HepG2 (cell line): ENCODE measurements around the gene CDC42EP5. TPM values are rescaled to one million over a fixed set of nuclear protein-coding genes. Genes with fewer than 3 reads are reported as not detected.

ENCODE experiments used
- BCL3 ChIP-seq: sonication (generic); formaldehyde crosslinking; IDR thresholded peaks from 2 replicates; pipeline ENCODE4 v1.5.1; 2020; ENCODE audit warnings: mild to moderate bottlenecking, missing genetic modification reagents, moderate library complexity
- CBFB ChIP-seq: sonication (generic); formaldehyde crosslinking; IDR thresholded peaks from 2 replicates; pipeline ENCODE4 v1.4.0; 2020; ENCODE audit warnings: missing genetic modification reagents
- CEBPB ChIP-seq: IDR thresholded peaks from 2 replicates; pipeline ENCODE4 v1.6.1; 2011; ENCODE audit warnings: low read depth, low read length, improper control_type of control experiment, borderline replicate concordance
- EP300 ChIP-seq, 3 experiments: sonication (generic) in 1 of 3; formaldehyde crosslinking in 1 of 3; IDR thresholded peaks; 2 replicates each; pipeline versions ENCODE4 v1.5.1 to v1.6.1; 2011 to 2020; ENCODE audit warnings: low read depth in 2 of 3, low read length in 2 of 3, borderline replicate concordance in 1 of 3, improper control_type of control experiment in 1 of 3, mild to moderate bottlenecking in 1 of 3, missing genetic modification reagents in 1 of 3, moderate library complexity in 1 of 3
- FOXA3 ChIP-seq: IDR thresholded peaks from 2 replicates; pipeline ENCODE4 v1.6.1; 2016; ENCODE audit warnings: missing genetic modification reagents, missing compliant biosample characterization
- FOXM1 ChIP-seq: sonication (generic); formaldehyde crosslinking; IDR thresholded peaks from 2 replicates; pipeline ENCODE4 v1.5.0; 2020; ENCODE audit warnings: missing genetic modification reagents
- GTF3A ChIP-seq: sonication (generic); formaldehyde crosslinking; conservative IDR thresholded peaks from 2 replicates; pipeline ENCODE4 v1.4.0; 2020; ENCODE audit warnings: mild to moderate bottlenecking, missing genetic modification reagents
- HIVEP1 ChIP-seq: sonication (generic); formaldehyde crosslinking; IDR thresholded peaks from 2 replicates; pipeline ENCODE4 v1.4.0; 2020; ENCODE audit warnings: mild to moderate bottlenecking, missing genetic modification reagents
- HMGA1 ChIP-seq: sonication (generic); formaldehyde crosslinking; conservative IDR thresholded peaks from 2 replicates; pipeline ENCODE4 v1.4.0; 2020; ENCODE audit warnings: missing genetic modification reagents
- HOXD1 ChIP-seq: sonication (generic); formaldehyde crosslinking; IDR thresholded peaks from 2 replicates; pipeline ENCODE4 v1.5.0; 2020; ENCODE audit warnings: missing genetic modification reagents
- MYC ChIP-seq: sonication (generic); formaldehyde crosslinking; IDR thresholded peaks from 2 replicates; pipeline ENCODE4 v1.9.0; 2021; ENCODE audit warnings: missing genetic modification reagents, borderline replicate concordance
- NAIF1 ChIP-seq: sonication (generic); formaldehyde crosslinking; IDR thresholded peaks from 2 replicates; pipeline ENCODE4 v1.5.0; 2020; ENCODE audit warnings: mild to moderate bottlenecking, missing genetic modification reagents, borderline replicate concordance
- ZNF292 ChIP-seq: sonication (generic); formaldehyde crosslinking; IDR thresholded peaks from 2 replicates; pipeline ENCODE4 v1.8.1; 2022; ENCODE audit warnings: mild to moderate bottlenecking, low read depth, missing genetic modification reagents, borderline replicate concordance
- ZNF335 ChIP-seq: sonication (generic); formaldehyde crosslinking; IDR thresholded peaks from 2 replicates; pipeline ENCODE4 v1.4.0; 2020; ENCODE audit warnings: missing genetic modification reagents
- ZNF543 ChIP-seq: sonication (generic); formaldehyde crosslinking; IDR thresholded peaks from 2 replicates; pipeline ENCODE4 v1.4.0; 2020; ENCODE audit warnings: mild to moderate bottlenecking, missing genetic modification reagents
- ZNF720 ChIP-seq: sonication (generic); formaldehyde crosslinking; IDR thresholded peaks from 2 replicates; pipeline ENCODE4 v1.4.0; 2020; ENCODE audit warnings: missing genetic modification reagents
- ZNF746 ChIP-seq: sonication (generic); formaldehyde crosslinking; IDR thresholded peaks from 2 replicates; pipeline ENCODE4 v1.8.0; 2022; ENCODE audit warnings: mild to moderate bottlenecking, missing genetic modification reagents
- ZSCAN21 ChIP-seq: sonication (generic); formaldehyde crosslinking; IDR thresholded peaks from 2 replicates; pipeline ENCODE4 v1.8.0; 2022; ENCODE audit warnings: mild to moderate bottlenecking, missing genetic modification reagents, moderate library complexity, borderline replicate concordance
- ZSCAN30 ChIP-seq: sonication (generic); formaldehyde crosslinking; IDR thresholded peaks from 2 replicates; pipeline ENCODE4 v1.5.0; 2020; ENCODE audit warnings: mild to moderate bottlenecking, missing genetic modification reagents
- polyA plus RNA-seq, 8 experiments: library from polyadenylated mRNA; depleted of rRNA in 3 of 8; stranded (reverse) in 7 of 8; unstranded in 1 of 8; fragments of >200 nt; fragmentation: Illumina TruSeq in 4 of 8; extraction: Trizol in 4 of 8; gene quantifications; 2 replicates each; pipeline versions ENCODE4 v1.2.1 to v1.2.3, GENCODE V29; 2011 to 2016; ENCODE audit warnings: low read depth in 4 of 8, missing spikeins in 1 of 8, mixed read lengths in 1 of 8; ENCODE audit not compliant: insufficient read depth in 1 of 8
- total RNA-seq, 5 experiments: library from RNA; depleted of rRNA; stranded (reverse); fragments of >200 nt; fragmentation: Illumina TruSeq; extraction: Trizol; gene quantifications; 2 replicates each; pipeline ENCODE4 v1.2.3, GENCODE V29; 2016; ENCODE audit warnings: low read depth in 1 of 5
- TF ChIP-seq, protein P1 (sequence below): sonication (generic); formaldehyde crosslinking; IDR thresholded peaks from 2 replicates; pipeline ENCODE4 v1.5.0; 2020; ENCODE audit warnings: missing genetic modification reagents
- TF ChIP-seq, protein P2 (sequence below): sonication (generic); formaldehyde crosslinking; IDR thresholded peaks from 2 replicates; pipeline ENCODE4 v1.8.0; 2022; ENCODE audit warnings: missing genetic modification reagents, mild to moderate bottlenecking, borderline replicate concordance
- TF ChIP-seq, protein P3 (sequence below): sonication (generic); formaldehyde crosslinking; IDR thresholded peaks from 2 replicates; pipeline ENCODE4 v1.8.1; 2023; ENCODE audit warnings: missing genetic modification reagents, inconsistent platforms, borderline replicate concordance
- TF ChIP-seq, protein P4 (sequence below): sonication (generic); formaldehyde crosslinking; IDR thresholded peaks from 2 replicates; pipeline ENCODE4 v1.4.0; 2020; ENCODE audit warnings: missing genetic modification reagents

Gene CDC42EP5
- total and polyA plus RNA-seq, 2 of the 13 experiments (the other 11 are each of a cell fraction or from before 2014, with no cell fraction given), result 0.41 to 1.6 TPM

GRCh38 chr19:54420383-54421168 lies 52.5 kb downstream of the CDC42EP5 start (continued):
- no peak for TF ChIP-seq HOXD1 (CRISPR knock-in tag)
- TF ChIP-seq, protein P1, sequence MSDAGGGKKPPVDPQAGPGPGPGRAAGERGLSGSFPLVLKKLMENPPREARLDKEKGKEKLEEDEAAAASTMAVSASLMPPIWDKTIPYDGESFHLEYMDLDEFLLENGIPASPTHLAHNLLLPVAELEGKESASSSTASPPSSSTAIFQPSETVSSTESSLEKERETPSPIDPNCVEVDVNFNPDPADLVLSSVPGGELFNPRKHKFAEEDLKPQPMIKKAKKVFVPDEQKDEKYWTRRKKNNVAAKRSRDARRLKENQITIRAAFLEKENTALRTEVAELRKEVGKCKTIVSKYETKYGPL (CRISPR knock-in tag), result no peak
- no peak for TF ChIP-seq NAIF1 (CRISPR knock-in tag)
- no peak; the same call in 1 of the 2 replicates for TF ChIP-seq ZSCAN21 (CRISPR knock-in tag)
- no peak for TF ChIP-seq ZNF292
- no peak for TF ChIP-seq HIVEP1
- TF ChIP-seq ZNF720 (CRISPR knock-in tag), result no peak
- no peak for TF ChIP-seq BCL3 (CRISPR knock-in tag)
- TF ChIP-seq ZNF335 (CRISPR knock-in tag), result no peak
- peak; percentile 80; the same call in 1 of the 2 replicates for TF ChIP-seq GTF3A (CRISPR knock-in tag)
- TF ChIP-seq ZNF543 (CRISPR knock-in tag), result 0 out of 2 replicates have a peak, but pooled peaks have one; percentile 77
- TF ChIP-seq, protein P2, sequence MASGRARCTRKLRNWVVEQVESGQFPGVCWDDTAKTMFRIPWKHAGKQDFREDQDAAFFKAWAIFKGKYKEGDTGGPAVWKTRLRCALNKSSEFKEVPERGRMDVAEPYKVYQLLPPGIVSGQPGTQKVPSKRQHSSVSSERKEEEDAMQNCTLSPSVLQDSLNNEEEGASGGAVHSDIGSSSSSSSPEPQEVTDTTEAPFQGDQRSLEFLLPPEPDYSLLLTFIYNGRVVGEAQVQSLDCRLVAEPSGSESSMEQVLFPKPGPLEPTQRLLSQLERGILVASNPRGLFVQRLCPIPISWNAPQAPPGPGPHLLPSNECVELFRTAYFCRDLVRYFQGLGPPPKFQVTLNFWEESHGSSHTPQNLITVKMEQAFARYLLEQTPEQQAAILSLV (CRISPR knock-in tag), result no peak
- no peak for TF ChIP-seq MYC (CRISPR knock-in tag)
- TF ChIP-seq CEBPB, result no peak
- TF ChIP-seq HMGA1 (CRISPR knock-in tag), result no peak
- TF ChIP-seq ZSCAN30 (CRISPR knock-in tag), result no peak
- TF ChIP-seq ZNF746 (CRISPR knock-in tag), result peak; percentile 97
- TF ChIP-seq EP300 (IDR thresholded peaks at IDR 0.05; ENCODE audit: low read depth in 2 of 2, low read length in 2 of 2), result peak; percentile 73 to 76; a peak in 2 of 4 replicates
- TF ChIP-seq EP300 (CRISPR knock-in tag; IDR thresholded peaks at IDR 0.05; ENCODE audit: borderline replicate concordance), result peak; percentile 77
- TF ChIP-seq FOXA3 (CRISPR knock-in tag), result no peak
- TF ChIP-seq, protein P3, sequence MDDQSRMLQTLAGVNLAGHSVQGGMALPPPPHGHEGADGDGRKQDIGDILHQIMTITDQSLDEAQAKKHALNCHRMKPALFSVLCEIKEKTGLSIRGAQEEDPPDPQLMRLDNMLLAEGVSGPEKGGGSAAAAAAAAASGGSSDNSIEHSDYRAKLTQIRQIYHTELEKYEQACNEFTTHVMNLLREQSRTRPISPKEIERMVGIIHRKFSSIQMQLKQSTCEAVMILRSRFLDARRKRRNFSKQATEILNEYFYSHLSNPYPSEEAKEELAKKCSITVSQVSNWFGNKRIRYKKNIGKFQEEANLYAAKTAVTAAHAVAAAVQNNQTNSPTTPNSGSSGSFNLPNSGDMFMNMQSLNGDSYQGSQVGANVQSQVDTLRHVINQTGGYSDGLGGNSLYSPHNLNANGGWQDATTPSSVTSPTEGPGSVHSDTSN (CRISPR knock-in tag), result no peak
- TF ChIP-seq, protein P4, sequence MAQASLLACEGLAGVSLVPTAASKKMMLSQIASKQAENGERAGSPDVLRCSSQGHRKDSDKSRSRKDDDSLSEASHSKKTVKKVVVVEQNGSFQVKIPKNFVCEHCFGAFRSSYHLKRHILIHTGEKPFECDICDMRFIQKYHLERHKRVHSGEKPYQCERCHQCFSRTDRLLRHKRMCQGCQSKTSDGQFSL (CRISPR knock-in tag), result peak; percentile 77; the same call in 1 of the 2 replicates
- no peak for TF ChIP-seq FOXM1 (CRISPR knock-in tag)
- TF ChIP-seq CBFB (CRISPR knock-in tag), result no peak
